HCT116 (cell line): ENCODE results near the gene CSHL1.

Experiments
- CBX3 ChIP-seq: IDR thresholded peaks from 2 replicates; pipeline ENCODE4 v1.6.1; 2012; ENCODE audit warnings: low read depth
- EZH2 ChIP-seq: fragments of 200-600 bp; sonication (generic); IDR thresholded peaks from 2 replicates; pipeline ENCODE4 v1.6.1; 2017; ENCODE audit warnings: antibody characterized with exemption, mixed run types
- EZH2phosphoT487 ChIP-seq: fragments of 200-600 bp; IDR thresholded peaks from 2 replicates; pipeline ENCODE4 v1.6.1; 2018; ENCODE audit warnings: antibody characterized with exemption, borderline replicate concordance
- POLR2A ChIP-seq: IDR thresholded peaks from 2 replicates; pipeline ENCODE4 v1.7.0; 2011; ENCODE audit warnings: borderline replicate concordance; ENCODE audit not compliant: insufficient read depth, insufficient read length; ENCODE audit errors: extremely low read depth
- POLR2AphosphoS5 ChIP-seq: IDR thresholded peaks from 2 replicates; pipeline ENCODE4 v1.6.1; 2011; ENCODE audit warnings: mild to moderate bottlenecking, low read depth, low read length, moderate library complexity
- RAD21 ChIP-seq: IDR thresholded peaks from 2 replicates; pipeline ENCODE4 v1.6.1; 2012; ENCODE audit warnings: low read depth, mild to moderate bottlenecking
- SIN3A ChIP-seq: IDR thresholded peaks from 2 replicates; pipeline ENCODE4 v1.6.1; 2012; ENCODE audit warnings: low read depth
- SRF ChIP-seq: IDR thresholded peaks from 2 replicates; pipeline ENCODE4 v1.6.1; 2012; ENCODE audit warnings: low read depth
- ZNF274 ChIP-seq: fragments of 200-500 bp; sonication (Bioruptor generic); IDR thresholded peaks from 2 replicates; pipeline ENCODE4 v1.6.1; 2014; ENCODE audit warnings: mild to moderate bottlenecking, low read depth, low read length, inconsistent platforms
- TF ChIP-seq, protein P1 (sequence below), 3 experiments: fragments of 200-600 bp in 1 of 3; sonication (generic) in 1 of 3; IDR thresholded peaks in 2 of 3; conservative IDR thresholded peaks in 1 of 3; 2 replicates each; pipeline ENCODE4 v1.5.1; 2012 to 2017; ENCODE audit warnings: low read depth in 2 of 3, low read length in 2 of 3, antibody characterized with exemption in 1 of 3, borderline replicate concordance in 1 of 3, control low read depth in 1 of 3, mild to moderate bottlenecking in 1 of 3, mixed read lengths in 1 of 3, mixed run types in 1 of 3, moderate library complexity in 1 of 3; ENCODE audit not compliant: insufficient read depth in 1 of 3
- TF ChIP-seq, protein P2 (sequence below): IDR thresholded peaks from 2 replicates; pipeline ENCODE4 v1.6.1; 2012; ENCODE audit warnings: low read depth
- TF ChIP-seq, protein P3 (sequence below): IDR thresholded peaks from 2 replicates; pipeline ENCODE4 v1.6.1; 2011; ENCODE audit warnings: mild to moderate bottlenecking, low read length, moderate library complexity; ENCODE audit not compliant: insufficient replicate concordance; ENCODE audit errors: extremely low read depth
- TF ChIP-seq, protein P4 (sequence below): IDR thresholded peaks from 2 replicates; pipeline ENCODE4 v1.6.1; 2012

DNA sequence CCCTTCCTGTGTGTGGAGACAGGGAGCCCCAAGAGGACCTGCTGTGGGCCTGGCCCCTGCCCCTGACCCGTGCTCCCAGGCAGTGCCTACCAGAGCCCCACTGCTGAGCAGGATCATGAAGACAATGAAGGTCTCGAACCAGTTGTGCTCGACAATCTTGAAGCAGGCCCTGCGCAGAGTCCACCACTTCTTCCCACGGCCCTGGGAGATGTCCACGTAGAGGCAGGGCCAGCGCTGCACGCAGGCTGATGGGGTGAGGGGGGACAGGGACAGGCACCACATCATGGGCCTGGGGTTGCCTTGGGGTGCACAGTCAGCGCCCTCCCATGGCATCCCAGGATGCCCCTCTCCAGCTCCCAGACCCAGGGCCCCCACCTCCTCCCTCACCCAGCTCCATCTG lies 37.5 kb upstream of the CSHL1 start:
- TF ChIP-seq, protein P1, sequence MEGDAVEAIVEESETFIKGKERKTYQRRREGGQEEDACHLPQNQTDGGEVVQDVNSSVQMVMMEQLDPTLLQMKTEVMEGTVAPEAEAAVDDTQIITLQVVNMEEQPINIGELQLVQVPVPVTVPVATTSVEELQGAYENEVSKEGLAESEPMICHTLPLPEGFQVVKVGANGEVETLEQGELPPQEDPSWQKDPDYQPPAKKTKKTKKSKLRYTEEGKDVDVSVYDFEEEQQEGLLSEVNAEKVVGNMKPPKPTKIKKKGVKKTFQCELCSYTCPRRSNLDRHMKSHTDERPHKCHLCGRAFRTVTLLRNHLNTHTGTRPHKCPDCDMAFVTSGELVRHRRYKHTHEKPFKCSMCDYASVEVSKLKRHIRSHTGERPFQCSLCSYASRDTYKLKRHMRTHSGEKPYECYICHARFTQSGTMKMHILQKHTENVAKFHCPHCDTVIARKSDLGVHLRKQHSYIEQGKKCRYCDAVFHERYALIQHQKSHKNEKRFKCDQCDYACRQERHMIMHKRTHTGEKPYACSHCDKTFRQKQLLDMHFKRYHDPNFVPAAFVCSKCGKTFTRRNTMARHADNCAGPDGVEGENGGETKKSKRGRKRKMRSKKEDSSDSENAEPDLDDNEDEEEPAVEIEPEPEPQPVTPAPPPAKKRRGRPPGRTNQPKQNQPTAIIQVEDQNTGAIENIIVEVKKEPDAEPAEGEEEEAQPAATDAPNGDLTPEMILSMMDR (IDR thresholded peaks at IDR 0.05 in 2 of 3, conservative IDR thresholded peaks at IDR 0.05 in 1 of 3; ENCODE audit: borderline replicate concordance in 1 of 3, insufficient read depth in 1 of 3, low read depth in 2 of 3, low read length in 2 of 3) = no peak
- TF ChIP-seq POLR2A (no peak), EZH2 (no peak), ZNF274 (no peak), POLR2AphosphoS5 (no peak), SRF (no peak), RAD21 (no peak), EZH2phosphoT487 (no peak), CBX3 (no peak), SIN3A (no peak)
- TF ChIP-seq, protein P2, sequence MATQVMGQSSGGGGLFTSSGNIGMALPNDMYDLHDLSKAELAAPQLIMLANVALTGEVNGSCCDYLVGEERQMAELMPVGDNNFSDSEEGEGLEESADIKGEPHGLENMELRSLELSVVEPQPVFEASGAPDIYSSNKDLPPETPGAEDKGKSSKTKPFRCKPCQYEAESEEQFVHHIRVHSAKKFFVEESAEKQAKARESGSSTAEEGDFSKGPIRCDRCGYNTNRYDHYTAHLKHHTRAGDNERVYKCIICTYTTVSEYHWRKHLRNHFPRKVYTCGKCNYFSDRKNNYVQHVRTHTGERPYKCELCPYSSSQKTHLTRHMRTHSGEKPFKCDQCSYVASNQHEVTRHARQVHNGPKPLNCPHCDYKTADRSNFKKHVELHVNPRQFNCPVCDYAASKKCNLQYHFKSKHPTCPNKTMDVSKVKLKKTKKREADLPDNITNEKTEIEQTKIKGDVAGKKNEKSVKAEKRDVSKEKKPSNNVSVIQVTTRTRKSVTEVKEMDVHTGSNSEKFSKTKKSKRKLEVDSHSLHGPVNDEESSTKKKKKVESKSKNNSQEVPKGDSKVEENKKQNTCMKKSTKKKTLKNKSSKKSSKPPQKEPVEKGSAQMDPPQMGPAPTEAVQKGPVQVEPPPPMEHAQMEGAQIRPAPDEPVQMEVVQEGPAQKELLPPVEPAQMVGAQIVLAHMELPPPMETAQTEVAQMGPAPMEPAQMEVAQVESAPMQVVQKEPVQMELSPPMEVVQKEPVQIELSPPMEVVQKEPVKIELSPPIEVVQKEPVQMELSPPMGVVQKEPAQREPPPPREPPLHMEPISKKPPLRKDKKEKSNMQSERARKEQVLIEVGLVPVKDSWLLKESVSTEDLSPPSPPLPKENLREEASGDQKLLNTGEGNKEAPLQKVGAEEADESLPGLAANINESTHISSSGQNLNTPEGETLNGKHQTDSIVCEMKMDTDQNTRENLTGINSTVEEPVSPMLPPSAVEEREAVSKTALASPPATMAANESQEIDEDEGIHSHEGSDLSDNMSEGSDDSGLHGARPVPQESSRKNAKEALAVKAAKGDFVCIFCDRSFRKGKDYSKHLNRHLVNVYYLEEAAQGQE = no peak
- TF ChIP-seq, protein P3, sequence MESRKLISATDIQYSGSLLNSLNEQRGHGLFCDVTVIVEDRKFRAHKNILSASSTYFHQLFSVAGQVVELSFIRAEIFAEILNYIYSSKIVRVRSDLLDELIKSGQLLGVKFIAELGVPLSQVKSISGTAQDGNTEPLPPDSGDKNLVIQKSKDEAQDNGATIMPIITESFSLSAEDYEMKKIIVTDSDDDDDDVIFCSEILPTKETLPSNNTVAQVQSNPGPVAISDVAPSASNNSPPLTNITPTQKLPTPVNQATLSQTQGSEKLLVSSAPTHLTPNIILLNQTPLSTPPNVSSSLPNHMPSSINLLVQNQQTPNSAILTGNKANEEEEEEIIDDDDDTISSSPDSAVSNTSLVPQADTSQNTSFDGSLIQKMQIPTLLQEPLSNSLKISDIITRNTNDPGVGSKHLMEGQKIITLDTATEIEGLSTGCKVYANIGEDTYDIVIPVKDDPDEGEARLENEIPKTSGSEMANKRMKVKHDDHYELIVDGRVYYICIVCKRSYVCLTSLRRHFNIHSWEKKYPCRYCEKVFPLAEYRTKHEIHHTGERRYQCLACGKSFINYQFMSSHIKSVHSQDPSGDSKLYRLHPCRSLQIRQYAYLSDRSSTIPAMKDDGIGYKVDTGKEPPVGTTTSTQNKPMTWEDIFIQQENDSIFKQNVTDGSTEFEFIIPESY = no peak
- TF ChIP-seq, protein P4, sequence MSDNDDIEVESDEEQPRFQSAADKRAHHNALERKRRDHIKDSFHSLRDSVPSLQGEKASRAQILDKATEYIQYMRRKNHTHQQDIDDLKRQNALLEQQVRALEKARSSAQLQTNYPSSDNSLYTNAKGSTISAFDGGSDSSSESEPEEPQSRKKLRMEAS = no peak
